Karpas-422 (cell line): ENCODE data around the gene CADM1. TPM values are rescaled to one million over a fixed set of nuclear protein-coding genes. Genes with fewer than 3 reads are reported as not detected.
A peak's percentile ranks its signal among the peaks of the same experiment; 100 is the strongest.

Experiments
- DNase-seq: peaks from one replicate; pipeline ENCODE4 v3.0.0-alpha.2; 2015
- H2AFZ ChIP-seq: fragments of 200-600 bp; sonication (generic); 2 replicates; pipeline ENCODE4 v1.6.1; 2014; ENCODE audit warnings: antibody characterized with exemption, low read length, mixed read lengths
- H3K27ac ChIP-seq: fragments of 200-600 bp; sonication (generic); 2 replicates; pipeline ENCODE4 v1.5.1; 2014; ENCODE audit warnings: mild to moderate bottlenecking, low read length, moderate library complexity
- H3K27me3 ChIP-seq: fragments of 200-600 bp; sonication (generic); 2 replicates; pipeline ENCODE4 v1.6.1; 2014; ENCODE audit warnings: low read length, mixed read lengths
- H3K36me3 ChIP-seq: fragments of 200-600 bp; sonication (generic); 2 replicates; pipeline ENCODE4 v1.6.1; 2014; ENCODE audit warnings: low read length, mixed read lengths; ENCODE audit not compliant: insufficient read depth
- H3K4me1 ChIP-seq: fragments of 200-600 bp; sonication (generic); 2 replicates; pipeline ENCODE4 v1.6.1; 2014; ENCODE audit warnings: mild to moderate bottlenecking, low read length, mixed read lengths
- H3K4me2 ChIP-seq: fragments of 200-600 bp; sonication (generic); 2 replicates; pipeline ENCODE4 v1.6.1; 2014; ENCODE audit warnings: low read length, low read depth, mild to moderate bottlenecking; ENCODE audit not compliant: poor library complexity, severe bottlenecking
- H3K4me3 ChIP-seq: fragments of 200-600 bp; sonication (generic); 2 replicates; pipeline ENCODE4 v1.5.1; 2014; ENCODE audit warnings: mild to moderate bottlenecking, antibody characterized with exemption, low read length, mixed read lengths
- H3K79me2 ChIP-seq: fragments of 200-600 bp; sonication (generic); 2 replicates; pipeline ENCODE4 v1.6.1; 2014; ENCODE audit warnings: mild to moderate bottlenecking, low read length, mixed read lengths
- H3K9ac ChIP-seq: fragments of 200-600 bp; sonication (generic); 2 replicates; pipeline ENCODE4 v1.6.0; 2014; ENCODE audit warnings: low read length
- H3K9me2 ChIP-seq: fragments of 200-600 bp; sonication (generic), shearing (Covaris generic); replicated peaks from 2 replicates; pipeline ENCODE4 v1.6.0; 2014; ENCODE audit warnings: mild to moderate bottlenecking, low read length, moderate library complexity; ENCODE audit not compliant: insufficient read depth
- H3K9me3 ChIP-seq: fragments of 300-700, 200-600 bp; sonication (generic); 2 replicates; pipeline ENCODE4 v1.6.1; 2014; ENCODE audit warnings: low read length, mixed read lengths
- H4K20me1 ChIP-seq: fragments of 200-600 bp; sonication (generic); 2 replicates; pipeline ENCODE4 v1.6.1; 2014; ENCODE audit warnings: mild to moderate bottlenecking, antibody characterized with exemption, low read length, low read depth; ENCODE audit not compliant: insufficient read depth
- total RNA-seq: library from RNA; depleted of rRNA; stranded (reverse); fragments of >200 nt; shearing (Covaris generic); gene quantifications from 2 replicates; pipeline ENCODE4 v1.2.3, GENCODE V29; 2014; ENCODE audit warnings: low replicate concordance

CADM1 gene
- total RNA-seq, 1 experiment from 2014 or later = not detected

GRCh38 chr11:115340874-115341273, 163.3 kb downstream of the CADM1 start:
- Histone ChIP-seq H3K9me3 (no peaks in the 10 kb centered on the region), H2AFZ (no peak overlapping the region), H3K27me3 (no peaks in the 10 kb centered on the region), H3K27ac (no peak overlapping the region), H4K20me1 (no peaks in the 10 kb centered on the region), H3K4me2 (no peak overlapping the region), H3K9ac (no peak overlapping the region), H3K9me2 (no peaks in the 10 kb centered on the region), H3K4me1 (no peaks in the 10 kb centered on the region), H3K36me3 (no peaks in the 10 kb centered on the region), H3K4me3 (no peak overlapping the region), H3K79me2 (no peaks in the 10 kb centered on the region)
- DNase-seq = no peak

GRCh38 chr11:115338476-115338875, 165.7 kb downstream of the CADM1 start:
- no peaks in the 10 kb centered on the region for H3K9me2 ChIP-seq
- H3K9me3 ChIP-seq = no peaks in the 10 kb centered on the region
- H3K4me3 ChIP-seq = no peak overlapping the region
- H2AFZ ChIP-seq = no peak overlapping the region
- no peaks in the 10 kb centered on the region for H3K27me3 ChIP-seq
- H4K20me1 ChIP-seq = no peaks in the 10 kb centered on the region
- H3K79me2 ChIP-seq = no peaks in the 10 kb centered on the region
- H3K4me1 ChIP-seq = no peaks in the 10 kb centered on the region
- no peak overlapping the region for H3K9ac ChIP-seq
- no peaks in the 10 kb centered on the region for H3K36me3 ChIP-seq
- H3K27ac ChIP-seq = no peak overlapping the region
- DNase-seq = no peak
- no peak overlapping the region for H3K4me2 ChIP-seq

- Histone ChIP-seq H3K4me3 (no peak overlapping the region), H3K4me2 (no peak overlapping the region), H3K36me3 (no peaks in the 10 kb centered on the region), H4K20me1 (no peaks in the 10 kb centered on the region), H3K79me2 (no peaks in the 10 kb centered on the region), H3K9ac (no peak overlapping the region), H3K27ac (no peak overlapping the region), H2AFZ (no peak overlapping the region), H3K9me2 (no peaks in the 10 kb centered on the region), H3K4me1 (no peaks in the 10 kb centered on the region), H3K27me3 (no peaks in the 10 kb centered on the region), H3K9me3 (no peaks in the 10 kb centered on the region)
- DNase-seq = peak; percentile 47
Measured at GRCh38 chr11:115334932-115335788, 169.1 kb downstream of the CADM1 start.

- no peaks in the 10 kb centered on the region for H3K4me1 ChIP-seq
- no peak overlapping the region for H2AFZ ChIP-seq
- DNase-seq = no peak
- no peaks in the 10 kb centered on the region for H3K79me2 ChIP-seq
- no peaks in the 10 kb centered on the region for H3K36me3 ChIP-seq
- no peak overlapping the region for H3K4me2 ChIP-seq
- no peaks in the 10 kb centered on the region for H3K27me3 ChIP-seq
- H3K4me3 ChIP-seq = no peak overlapping the region
- H3K9me3 ChIP-seq = no peaks in the 10 kb centered on the region
- H3K27ac ChIP-seq = no peak overlapping the region
- no peak overlapping the region for H3K9ac ChIP-seq
- no peaks in the 10 kb centered on the region for H4K20me1 ChIP-seq
- no peaks in the 10 kb centered on the region for H3K9me2 ChIP-seq
Measured at GRCh38 chr11:115333949-115334348, 170.3 kb downstream of the CADM1 start.

GRCh38 chr11:115333121-115333520, 171.1 kb downstream of the CADM1 start:
- Histone ChIP-seq H2AFZ (no peak overlapping the region), H3K27ac (no peak overlapping the region), H3K4me1 (no peaks in the 10 kb centered on the region), H3K9me3 (no peaks in the 10 kb centered on the region), H3K36me3 (no peaks in the 10 kb centered on the region), H3K9ac (no peak overlapping the region), H3K4me2 (no peak overlapping the region), H3K79me2 (no peaks in the 10 kb centered on the region), H3K9me2 (no peaks in the 10 kb centered on the region), H3K27me3 (no peaks in the 10 kb centered on the region), H3K4me3 (no peak overlapping the region), H4K20me1 (no peaks in the 10 kb centered on the region)
- DNase-seq = no peak

- DNase-seq = no peak
Measured at GRCh38 chr11:115330684-115331482, 173.3 kb downstream of the CADM1 start.

GRCh38 chr11:115326526-115326925, 177.7 kb downstream of the CADM1 start:
- no peak overlapping the region for H3K4me2 ChIP-seq
- H3K79me2 ChIP-seq = no peaks in the 10 kb centered on the region
- no peaks in the 10 kb centered on the region for H4K20me1 ChIP-seq
- no peaks in the 10 kb centered on the region for H3K4me1 ChIP-seq
- H3K9me2 ChIP-seq = no peaks in the 10 kb centered on the region
- no peaks in the 10 kb centered on the region for H3K27me3 ChIP-seq
- H3K36me3 ChIP-seq = no peaks in the 10 kb centered on the region
- no peaks in the 10 kb centered on the region for H3K9me3 ChIP-seq
- no peak overlapping the region for H3K27ac ChIP-seq
- H2AFZ ChIP-seq = no peak overlapping the region
- no peak for DNase-seq
- H3K9ac ChIP-seq = no peak overlapping the region
- H3K4me3 ChIP-seq = no peak overlapping the region

More at GRCh38 chr11:115330684-115331482, 173.3 kb downstream of the CADM1 start:
- Histone ChIP-seq H3K27me3 (no peaks in the 10 kb centered on the region), H4K20me1 (no peaks in the 10 kb centered on the region), H3K4me1 (no peaks in the 10 kb centered on the region), H3K4me3 (no peak overlapping the region), H3K9me2 (no peaks in the 10 kb centered on the region), H3K9ac (no peak overlapping the region), H3K9me3 (no peaks in the 10 kb centered on the region), H3K36me3 (no peaks in the 10 kb centered on the region), H3K27ac (no peak overlapping the region), H3K79me2 (no peaks in the 10 kb centered on the region), H2AFZ (no peak overlapping the region), H3K4me2 (no peak overlapping the region)

- H3K9ac ChIP-seq = no peak overlapping the region
- H3K4me3 ChIP-seq = no peak overlapping the region
- no peaks in the 10 kb centered on the region for H3K4me1 ChIP-seq
- no peak overlapping the region for H2AFZ ChIP-seq
- no peaks in the 10 kb centered on the region for H4K20me1 ChIP-seq
- DNase-seq = no peak
- no peaks in the 10 kb centered on the region for H3K36me3 ChIP-seq
- H3K27ac ChIP-seq = no peak overlapping the region
- H3K4me2 ChIP-seq = no peak overlapping the region
- no peaks in the 10 kb centered on the region for H3K27me3 ChIP-seq
- H3K9me2 ChIP-seq = no peaks in the 10 kb centered on the region
- no peaks in the 10 kb centered on the region for H3K9me3 ChIP-seq
- no peaks in the 10 kb centered on the region for H3K79me2 ChIP-seq
Measured at GRCh38 chr11:115325523-115325922, 178.7 kb downstream of the CADM1 start.
